ENCODE measurements around the gene SPATA21. TPM values are rescaled to one million over a fixed set of nuclear protein-coding genes. Genes with fewer than 3 reads are reported as not detected.

The SPATA21 gene
- total and polyA plus RNA-seq, 2 donors (not counting 3 experiments of a cell fraction or from before 2014, with no cell fraction given) = not detected

GRCh38 chr1:16372535-16373285 lies 64.5 kb downstream of the SPATA21 start:
- H3K27ac ChIP-seq (ENCODE audit: insufficient read depth, low read depth, low read length) = peak overlapping the region; percentile 72
- TF ChIP-seq FOS (IDR thresholded peaks at IDR 0.05; ENCODE audit: borderline replicate concordance, insufficient read depth, low read length) = no peak
- TF ChIP-seq MAX (IDR thresholded peaks at IDR 0.05; ENCODE audit: insufficient read depth, insufficient read length) = no peak
- TF ChIP-seq JUN (IDR thresholded peaks at IDR 0.05; ENCODE audit: borderline replicate concordance, insufficient read depth, insufficient read length, low read depth) = no peak
- no peak for TF ChIP-seq CTCF (IDR thresholded peaks at IDR 0.05; ENCODE audit: extremely low read depth in 1 of 2, insufficient read depth in 1 of 2, low read depth in 1 of 2, low read length in 2 of 2)
- TF ChIP-seq MYC (IDR thresholded peaks at IDR 0.05; ENCODE audit: low read depth, low read length) = no peak
- no peak for TF ChIP-seq EZH2 (IDR thresholded peaks at IDR 0.05; ENCODE audit: borderline replicate concordance, low read depth, low read length, severe bottlenecking)
- TF ChIP-seq POLR2AphosphoS5 (IDR thresholded peaks at IDR 0.05; ENCODE audit: insufficient read depth, low read depth, low read length) = no peak
- no peak for TF ChIP-seq GATA2 (IDR thresholded peaks at IDR 0.05; ENCODE audit: insufficient read depth, insufficient read length, low read depth, low read length)
- TF ChIP-seq POLR2A (IDR thresholded peaks at IDR 0.05; ENCODE audit: low read depth, low read length) = no peak
- dilution Hi-C loops (cut with MboI; ENCODE audit: extremely low pct_ligation_motif_present, low sequenced_read_pairs) = no loop called here
- H3K9me1 ChIP-seq (replicated peaks; ENCODE audit: control insufficient read depth, extremely low read depth, insufficient read depth, low read length) = no peaks in the 10 kb centered on the region
- H3K36me3 ChIP-seq (ENCODE audit: control insufficient read depth in 2 of 2, extremely low read depth in 1 of 2, insufficient read depth in 2 of 2, low read length in 2 of 2) = no peaks in the 10 kb centered on the region
- no TSS peak for BruUV-seq (replicated peaks)
- H3K4me1 ChIP-seq (ENCODE audit: control insufficient read depth, extremely low read depth, insufficient read depth, low read length) = peaks cover 72% of the 10 kb centered on the region
- no peak overlapping the region for H2AFZ ChIP-seq (ENCODE audit: low read depth, low read length)
- CTCF ChIA-PET = interaction anchor here (0.7 to 4.9 kb wide), 3 partner anchors 10 to 68 kb away, joined by 3 to 18 read pairs (median 12); partner anchors contain the start of gene NECAP2
- intact Hi-C loops (cut with micrococcal nuclease) = loop anchor here (5.0 kb wide), 2 partner anchors 125 to 140 kb away; partner anchors contain the start of gene RNU1-1
- H3K9ac ChIP-seq (replicated peaks; ENCODE audit: extremely low read depth, insufficient read depth, low read length) = no peak overlapping the region
- peak overlapping the region; percentile 26 for H3K4me2 ChIP-seq (ENCODE audit: insufficient read depth, low read length)
- POLR2A ChIA-PET = interaction anchor here (0.7 kb wide), 1 partner anchor 27 kb away, joined by 9 read pairs; no protein-coding TSS in a partner anchor
- H3K4me3 ChIP-seq (replicated peaks in 1 of 3; ENCODE audit: insufficient read depth in 1 of 3, low read depth in 1 of 3, low read length in 3 of 3) = no peak overlapping the region
- H4K20me1 ChIP-seq (replicated peaks; ENCODE audit: control insufficient read depth, extremely low read depth, insufficient read depth, low read length) = no peaks in the 10 kb centered on the region
- peaks cover 93% of the 10 kb centered on the region for H3K79me2 ChIP-seq (ENCODE audit: control insufficient read depth, insufficient read depth, low read length)
- DNase-seq (ENCODE audit: low read depth, low spot score) = no peak
- FAIRE-seq = no peak
- no peaks in the 10 kb centered on the region for H3K27me3 ChIP-seq (ENCODE audit: control insufficient read depth in 2 of 2, insufficient read depth in 2 of 2, low read length in 2 of 2)
- no peaks in the 10 kb centered on the region for H3K9me3 ChIP-seq (replicated peaks; ENCODE audit: control insufficient read depth, insufficient read depth, low read length)
